MM.1S (cell line): Measurements from ENCODE around the gene MPV17.

Experiments
- CTCF ChIP-seq: fragments of 300-600 bp; sonication (generic); IDR thresholded peaks from 2 replicates; pipeline ENCODE4 v1.5.1; 2016; ENCODE audit warnings: antibody characterized with exemption, low read length, mixed read lengths
- EZH2 ChIP-seq: fragments of 300-600 bp; sonication (generic); optimal IDR thresholded peaks from 2 replicates; pipeline ENCODE3; 2017; ENCODE audit warnings: low read depth, mild to moderate bottlenecking, antibody characterized with exemption, low read length, mixed read lengths
- EZH2phosphoT487 ChIP-seq: fragments of 300-600 bp; sonication (generic); IDR thresholded peaks from 2 replicates; pipeline ENCODE4 v1.6.1; 2018; ENCODE audit warnings: antibody characterized with exemption, low read length

DNA sequence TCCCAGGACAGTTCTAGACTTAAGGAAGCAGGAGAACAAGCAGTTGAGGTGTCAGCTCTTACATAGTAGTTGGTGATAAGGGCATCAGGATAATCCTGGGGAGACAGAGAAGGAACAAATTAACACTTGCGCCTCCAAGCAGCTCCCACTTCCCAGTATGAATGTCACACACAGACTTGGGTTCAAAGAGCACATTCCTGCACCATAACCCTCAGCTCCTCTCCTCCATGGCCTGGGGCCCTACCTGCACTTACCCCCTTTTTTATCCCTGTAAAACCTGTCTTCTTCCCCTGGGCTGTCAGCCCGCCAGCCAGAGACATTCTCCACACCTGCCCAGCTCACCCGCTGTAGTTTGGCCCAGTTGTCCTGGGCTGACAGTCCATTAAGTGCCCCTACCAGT lies 10.7 kb downstream of the MPV17 start:
- TF ChIP-seq CTCF = no peak
- no peak for TF ChIP-seq EZH2
- no peak for TF ChIP-seq EZH2phosphoT487
